Putamen (tissue), 1 donor: ENCODE results near the gene SNX8.
"Not testable (repeated sequence)": the region's sequence is repeated elsewhere in the genome, so short reads cannot be mapped to it uniquely, and the experiment has no call there.

ENCODE experiments used
- DNase-seq: peaks from one replicate; pipeline ENCODE4 v3.0.0-alpha.2; 2016; ENCODE audit warnings: low spot score

Gene SNX8

GRCh38 chr7:2314209-2314955 is at the start of gene SNX8:
Gene SNX8 (minus strand): TSS chr7:2314441. CDS start chr7:2314421, 20 bp downstream.
- DNase-seq = peak; percentile 83

- DNase-seq = no peak
Observed at GRCh38 chr7:2362385-2363088, 48.3 kb upstream of the SNX8 start.

- DNase-seq = no peak
Observed at GRCh38 chr7:2360796-2361195, 46.6 kb upstream of the SNX8 start.

GRCh38 chr7:2359610-2360009 is 45.4 kb upstream of the SNX8 start:
- DNase-seq = no peak

GRCh38 chr7:2358968-2359527 is 44.8 kb upstream of the SNX8 start:
- DNase-seq = no peak

- no peak for DNase-seq
Observed at GRCh38 chr7:2357571-2357970, 43.3 kb upstream of the SNX8 start.

- DNase-seq = no peak
Observed at GRCh38 chr7:2357165-2357564, 42.9 kb upstream of the SNX8 start.

GRCh38 chr7:2355705-2356008 is 41.4 kb upstream of the SNX8 start:
- DNase-seq = no peak

GRCh38 chr7:2354939-2355704 is 40.9 kb upstream of the SNX8 start:
- DNase-seq = no peak

GRCh38 chr7:2354186-2354938 is 40.1 kb upstream of the SNX8 start, which contains the start of gene EIF3B:
Gene EIF3B (plus strand): TSS chr7:2354827. CDS start chr7:2354922, 95 bp downstream.
- peak; percentile 87 for DNase-seq

- peak; percentile 88 for DNase-seq
Observed at GRCh38 chr7:2353936-2354185, 39.6 kb upstream of the SNX8 start.

- no peak for DNase-seq
Observed at GRCh38 chr7:2353113-2353935, 39.1 kb upstream of the SNX8 start.

- no peak for DNase-seq
Observed at GRCh38 chr7:2350861-2351260, 36.6 kb upstream of the SNX8 start.

GRCh38 chr7:2350055-2350454 is 35.8 kb upstream of the SNX8 start:
- DNase-seq = no peak

- not testable (repeated sequence) for DNase-seq
Observed at GRCh38 chr7:2347351-2348063, 33.3 kb upstream of the SNX8 start.

- DNase-seq = no peak
Observed at GRCh38 chr7:2336626-2337299, 22.5 kb upstream of the SNX8 start.

GRCh38 chr7:2332606-2333231 is 18.5 kb upstream of the SNX8 start:
- DNase-seq = not testable (repeated sequence)

- no peak for DNase-seq
Observed at GRCh38 chr7:2331707-2332106, 17.5 kb upstream of the SNX8 start.

- DNase-seq = no peak
Observed at GRCh38 chr7:2330493-2330892, 16.3 kb upstream of the SNX8 start.
